HG02884 (cell line): ENCODE data around the gene CNST.
"Not testable (repeated sequence)": the region's sequence is repeated elsewhere in the genome, so short reads cannot be mapped to it uniquely, and the experiment has no call there.

ENCODE experiments used
- ATAC-seq: cut with Tn5 transposase; IDR thresholded peaks from one replicate; pipeline ENCODE4 v1.9.1; 2021; ENCODE audit warnings: mild to moderate bottlenecking, moderate library complexity; ENCODE audit not compliant: unreplicated experiment

Gene CNST

DNA sequence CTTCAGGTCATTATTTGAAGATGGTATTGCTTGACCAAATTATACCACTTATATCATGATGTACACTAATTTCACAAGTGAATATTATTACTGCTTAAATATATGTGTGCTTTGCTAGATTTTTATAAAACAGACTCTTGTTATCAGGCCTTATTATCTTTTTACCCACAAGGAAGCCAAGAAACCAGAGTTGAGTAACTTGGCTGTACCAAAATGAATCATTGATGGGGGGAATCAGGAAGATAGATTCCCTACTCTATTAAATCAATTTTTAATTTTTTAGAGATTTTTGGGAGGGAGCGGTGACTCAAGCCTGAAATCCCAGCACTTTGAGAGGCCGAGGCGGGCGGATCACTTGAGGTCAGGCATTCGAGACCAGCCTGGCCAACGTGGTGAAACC is 141.9 kb downstream of the CNST start:
- no peak for ATAC-seq

DNA sequence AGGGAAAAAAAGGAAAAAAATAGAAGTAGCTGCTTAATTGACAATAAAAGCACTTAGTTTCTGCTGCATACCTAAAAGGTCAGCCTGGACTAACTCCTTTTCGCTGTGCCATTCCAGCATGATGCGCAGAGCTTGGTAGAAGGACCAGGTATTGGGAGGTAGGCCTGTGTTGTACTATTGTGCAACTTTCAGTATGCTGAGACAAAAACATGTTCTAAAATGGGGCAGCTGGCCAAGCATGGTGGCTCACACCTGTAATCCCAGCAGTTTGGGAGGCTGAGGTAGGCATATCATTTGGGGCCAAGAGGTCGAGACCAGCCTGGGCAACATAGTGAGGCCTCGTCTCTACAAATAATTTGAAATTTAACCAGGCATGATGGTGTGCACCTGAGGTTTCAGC is 142.9 kb downstream of the CNST start:
- no peak for ATAC-seq

- no peak for ATAC-seq
These were observed 143.6 kb downstream of the CNST start for GRCh38 chr1:246709835-246710234.

- no peak for ATAC-seq
These were observed 145.3 kb downstream of the CNST start for GRCh38 chr1:246711548-246712003.

GRCh38 chr1:246712428-246712827 is 146.2 kb downstream of the CNST start:
- ATAC-seq, result not testable (repeated sequence)
